IMR-90 (cell line): Measurements from ENCODE around the gene POMT1.

Source experiments
- CEBPB ChIP-seq: IDR thresholded peaks from 2 replicates; pipeline ENCODE4 v1.6.1; 2012; ENCODE audit warnings: low read depth, low read length, improper control_type of control experiment
- CTCF ChIP-seq: conservative IDR thresholded peaks from 2 replicates; pipeline ENCODE4 v1.5.1; 2012; ENCODE audit warnings: mild to moderate bottlenecking, low read depth, low read length, improper control_type of control experiment
- MAFK ChIP-seq: IDR thresholded peaks from 2 replicates; pipeline ENCODE4 v1.6.1; 2012; ENCODE audit warnings: low read depth, low read length, improper control_type of control experiment
- MXI1 ChIP-seq: IDR thresholded peaks from 2 replicates; pipeline ENCODE4 v1.6.1; 2012; ENCODE audit warnings: low read depth, mild to moderate bottlenecking, low read length, moderate library complexity, borderline replicate concordance
- POLR2A ChIP-seq: IDR thresholded peaks from 2 replicates; pipeline ENCODE4 v1.6.1; 2012; ENCODE audit warnings: mild to moderate bottlenecking, low read depth, low read length
- RFX5 ChIP-seq: IDR thresholded peaks from 2 replicates; pipeline ENCODE4 v1.8.0; 2012; ENCODE audit warnings: low read depth, mild to moderate bottlenecking, low read length, moderate library complexity
- USF2 ChIP-seq: fragments of 150-350 bp; IDR thresholded peaks from 2 replicates; pipeline ENCODE4 v1.6.1; 2017; ENCODE audit warnings: mild to moderate bottlenecking, antibody characterized with exemption, low read length, low read depth

- TF ChIP-seq USF2 = no peak
- TF ChIP-seq RFX5 = no peak
- TF ChIP-seq MAFK = no peak
- TF ChIP-seq CEBPB = no peak
- TF ChIP-seq MXI1 = no peak
- TF ChIP-seq POLR2A = no peak
- TF ChIP-seq CTCF = no peak
Observed at GRCh38 chr9:131554843-131555351, 52.2 kb downstream of the POMT1 start.
